SJSA1 (cell line): ENCODE measurements around the gene SETD2. TPM values are rescaled to one million over a fixed set of nuclear protein-coding genes. Genes with fewer than 3 reads are reported as not detected.

Experiments used
- DNase-seq, 2 experiments: peaks; one replicate each; pipeline ENCODE4 v3.0.0-alpha.2; 2015 to 2020; ENCODE audit warnings: low spot score in 2 of 2, low read depth in 1 of 2
- H3K27ac ChIP-seq: fragments of 250-450 bp; sonication (Bioruptor Pico); 2 replicates; pipeline ENCODE4 v1.5.1; 2020; ENCODE audit warnings: mild to moderate bottlenecking, moderate library complexity
- H3K27me3 ChIP-seq: fragments of 250-450 bp; sonication (Bioruptor Pico); replicated peaks from 2 replicates; pipeline ENCODE4 v1.5.1; 2020; ENCODE audit warnings: mild to moderate bottlenecking, moderate library complexity
- H3K36me3 ChIP-seq: fragments of 250-450 bp; sonication (Bioruptor Pico); 2 replicates; pipeline ENCODE4 v1.5.1; 2020; ENCODE audit warnings: mild to moderate bottlenecking
- H3K4me1 ChIP-seq: fragments of 250-450 bp; sonication (Bioruptor Pico); replicated peaks from 2 replicates; pipeline ENCODE4 v1.6.1; 2021; ENCODE audit warnings: mild to moderate bottlenecking
- H3K4me3 ChIP-seq: fragments of 250-450 bp; sonication (Bioruptor Pico); 2 replicates; pipeline ENCODE4 v1.5.1; 2020; ENCODE audit warnings: mild to moderate bottlenecking
- H3K9me3 ChIP-seq: fragments of 250-450 bp; sonication (Bioruptor Pico); replicated peaks from 2 replicates; pipeline ENCODE4 v1.5.1; 2020; ENCODE audit warnings: mild to moderate bottlenecking
- total RNA-seq: library from RNA; depleted of rRNA; stranded (reverse); fragments of >200 nt; shearing (Covaris generic); gene quantifications from 2 replicates; pipeline ENCODE4 v1.2.3, GENCODE V29; 2014

The SETD2 gene
- total RNA-seq, 1 experiment from 2014 or later = 22.7 TPM

DNA sequence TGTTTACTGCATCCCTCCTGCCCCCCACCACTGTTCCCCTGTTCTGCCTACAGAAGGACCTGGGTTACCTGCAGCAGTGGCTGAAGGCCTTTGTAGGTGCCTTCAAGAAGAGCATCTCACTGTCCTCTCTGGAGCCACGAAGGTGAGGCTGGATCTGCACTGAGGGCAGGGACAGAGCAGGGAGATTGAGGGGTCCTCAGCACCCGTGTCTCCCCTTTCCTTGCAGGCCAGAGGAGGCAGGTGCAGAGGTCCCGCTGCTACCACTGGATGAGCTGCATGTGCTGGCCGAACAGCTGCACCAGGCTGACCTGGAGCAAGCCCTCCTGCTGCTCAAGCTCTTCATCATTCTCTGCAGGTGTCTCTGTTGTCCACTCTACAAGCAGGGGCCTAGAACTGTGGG lies 175.3 kb downstream of the SETD2 start:
- no peaks in the 10 kb centered on the region for H3K4me1 ChIP-seq
- no peak overlapping the region for H3K4me3 ChIP-seq
- H3K36me3 ChIP-seq = no peaks in the 10 kb centered on the region
- DNase-seq = no peak
- H3K27me3 ChIP-seq = no peaks in the 10 kb centered on the region
- H3K9me3 ChIP-seq = no peaks in the 10 kb centered on the region
- H3K27ac ChIP-seq = no peak overlapping the region

DNA sequence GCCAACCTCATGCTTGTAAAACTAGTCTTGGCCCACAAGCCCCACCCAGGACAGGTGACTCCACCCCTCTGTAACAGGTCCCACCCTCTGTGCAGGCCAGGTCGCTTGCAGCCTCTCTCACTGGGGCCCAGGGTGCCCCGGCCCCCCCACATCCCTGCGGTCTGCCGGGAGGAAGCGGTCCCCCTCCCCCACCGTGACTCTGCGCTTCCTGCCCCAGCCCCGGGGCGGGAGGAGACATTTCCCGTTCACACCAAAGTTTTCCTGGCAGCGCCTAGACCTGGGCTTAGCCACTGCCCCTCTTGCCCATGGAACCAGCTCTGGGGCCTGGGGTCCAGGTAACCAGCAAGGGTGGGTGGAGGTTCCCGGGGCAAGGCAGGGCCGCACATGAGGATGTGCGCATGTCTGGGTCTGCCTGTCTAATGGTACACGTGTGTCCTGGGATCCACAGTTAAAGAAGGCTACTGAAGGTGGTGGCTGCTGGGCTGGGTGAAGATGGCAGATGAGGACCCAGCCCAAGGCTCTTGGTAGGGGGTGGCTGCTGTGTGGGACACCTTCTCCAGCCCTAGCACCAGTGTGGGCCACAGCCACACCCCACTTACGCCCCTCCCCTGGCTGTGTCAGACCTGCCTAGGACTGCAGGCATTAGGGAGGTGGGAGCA lies 176.0 kb downstream of the SETD2 start:
- DNase-seq = no peak
- no peaks in the 10 kb centered on the region for H3K4me1 ChIP-seq
- no peaks in the 10 kb centered on the region for H3K27me3 ChIP-seq
- no peaks in the 10 kb centered on the region for H3K36me3 ChIP-seq
- H3K4me3 ChIP-seq = no peak overlapping the region
- H3K9me3 ChIP-seq = no peaks in the 10 kb centered on the region
- no peak overlapping the region for H3K27ac ChIP-seq

DNA sequence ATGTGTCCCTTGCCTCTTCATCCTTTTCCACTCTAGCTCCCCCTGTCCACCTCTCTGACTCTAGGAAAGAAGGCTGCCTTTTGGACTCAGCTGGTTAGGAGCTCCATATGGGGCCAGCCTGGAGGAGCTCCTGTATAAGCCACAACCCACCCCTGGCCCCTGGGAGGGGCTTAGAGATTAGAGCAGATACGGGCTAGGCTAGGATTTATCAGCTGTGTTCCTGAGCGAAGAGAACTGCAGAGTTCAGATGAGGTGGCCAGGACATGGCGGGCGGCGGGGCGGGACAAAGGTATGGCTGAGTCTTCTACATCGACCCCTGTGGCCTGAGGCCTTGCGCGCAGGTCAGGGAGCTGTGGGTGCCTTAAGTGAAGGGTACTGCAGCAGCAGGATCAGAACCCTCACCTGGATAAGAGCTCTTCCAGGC lies 176.6 kb downstream of the SETD2 start:
- Histone ChIP-seq H3K4me3 (no peak overlapping the region), H3K4me1 (no peaks in the 10 kb centered on the region), H3K27me3 (no peaks in the 10 kb centered on the region), H3K27ac (no peak overlapping the region), H3K9me3 (no peaks in the 10 kb centered on the region), H3K36me3 (no peaks in the 10 kb centered on the region)
- no peak for DNase-seq

DNA sequence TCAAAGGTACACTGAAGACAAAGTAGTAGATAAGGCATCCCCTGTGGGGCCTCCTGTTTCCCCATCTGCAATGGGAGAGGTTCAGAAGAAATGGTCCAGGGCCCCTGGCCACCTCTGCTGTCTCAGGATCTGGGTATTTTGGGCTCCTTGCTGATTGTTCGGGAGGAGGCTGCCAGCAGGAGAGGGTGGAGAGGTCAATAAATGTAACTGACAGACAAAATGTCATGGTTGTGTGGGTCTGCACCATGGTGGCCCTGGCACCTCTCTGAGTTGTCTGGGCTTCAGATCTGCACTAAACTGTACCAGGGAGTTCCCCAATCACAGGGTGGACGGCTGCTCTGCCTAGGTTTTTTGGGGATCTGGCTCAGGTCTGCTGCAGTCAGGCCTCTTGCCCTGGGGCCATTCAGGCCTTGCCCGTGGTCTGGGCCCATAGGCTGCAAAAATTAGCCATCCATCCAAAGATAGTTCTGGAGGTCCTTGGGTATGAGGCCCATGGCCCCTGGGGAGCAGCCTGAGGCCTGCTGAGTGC lies 177.1 kb downstream of the SETD2 start:
- no peaks in the 10 kb centered on the region for H3K4me1 ChIP-seq
- no peaks in the 10 kb centered on the region for H3K27me3 ChIP-seq
- H3K9me3 ChIP-seq = no peaks in the 10 kb centered on the region
- H3K4me3 ChIP-seq = no peak overlapping the region
- no peaks in the 10 kb centered on the region for H3K36me3 ChIP-seq
- no peak overlapping the region for H3K27ac ChIP-seq
- DNase-seq = no peak

DNA sequence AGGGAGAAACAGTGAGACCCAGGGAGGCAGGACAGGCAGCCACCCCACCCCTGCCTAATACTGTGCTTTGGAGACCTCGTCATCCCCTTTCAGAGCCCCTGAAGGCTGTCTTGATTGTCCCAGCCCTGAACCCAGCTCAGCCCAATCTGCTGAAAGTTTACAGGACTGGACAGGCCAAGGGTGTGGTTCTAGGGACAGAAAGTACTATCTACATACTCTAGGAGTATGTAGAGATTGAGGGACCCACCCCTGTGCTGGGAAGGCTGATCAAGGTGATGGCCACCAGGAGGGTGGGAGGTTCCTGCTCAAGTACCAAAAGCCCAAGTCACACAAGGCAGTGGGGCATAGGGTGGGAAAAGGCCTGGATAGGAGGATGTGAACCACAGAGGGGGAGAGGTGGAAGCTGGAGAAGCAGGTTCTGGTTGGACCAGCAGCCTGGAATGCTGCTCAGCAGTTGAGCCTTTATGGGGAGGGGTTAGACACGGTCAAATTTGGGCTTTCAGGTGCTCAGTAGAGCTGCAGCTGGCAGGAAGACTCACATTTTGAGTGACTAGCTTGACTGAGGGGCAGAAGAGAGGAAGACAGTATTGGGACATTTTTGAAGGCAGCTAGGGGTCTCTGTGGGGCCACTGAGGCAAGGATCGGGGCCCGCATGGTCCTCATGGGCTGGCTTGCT lies 177.7 kb downstream of the SETD2 start:
- Histone ChIP-seq H3K27me3 (no peaks in the 10 kb centered on the region), H3K27ac (no peak overlapping the region), H3K4me1 (no peaks in the 10 kb centered on the region), H3K4me3 (no peak overlapping the region), H3K9me3 (no peaks in the 10 kb centered on the region), H3K36me3 (no peaks in the 10 kb centered on the region)
- DNase-seq = no peak

DNA sequence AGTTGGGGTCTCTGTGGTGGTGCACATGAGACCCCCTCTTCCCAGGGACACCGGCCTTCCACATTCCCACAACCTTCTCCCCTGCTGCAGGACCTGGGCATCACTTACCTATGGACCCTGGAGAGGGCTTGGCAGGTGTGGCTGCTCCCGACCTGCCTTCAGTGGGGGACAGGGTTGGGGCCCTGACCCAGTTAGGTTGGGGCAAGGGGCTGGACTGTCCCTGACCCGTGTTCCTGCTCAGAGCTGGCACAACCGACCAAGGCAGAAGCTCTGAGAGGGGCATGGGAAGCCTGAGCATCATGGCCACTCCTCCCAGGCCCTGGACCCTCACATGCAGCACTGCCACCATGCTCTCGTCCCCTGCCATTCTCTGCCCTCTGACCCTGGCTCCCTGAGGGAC lies 178.3 kb downstream of the SETD2 start:
- Histone ChIP-seq H3K9me3 (no peaks in the 10 kb centered on the region), H3K4me1 (no peaks in the 10 kb centered on the region), H3K4me3 (no peak overlapping the region), H3K36me3 (no peaks in the 10 kb centered on the region), H3K27me3 (no peaks in the 10 kb centered on the region), H3K27ac (no peak overlapping the region)
- no peak for DNase-seq

DNA sequence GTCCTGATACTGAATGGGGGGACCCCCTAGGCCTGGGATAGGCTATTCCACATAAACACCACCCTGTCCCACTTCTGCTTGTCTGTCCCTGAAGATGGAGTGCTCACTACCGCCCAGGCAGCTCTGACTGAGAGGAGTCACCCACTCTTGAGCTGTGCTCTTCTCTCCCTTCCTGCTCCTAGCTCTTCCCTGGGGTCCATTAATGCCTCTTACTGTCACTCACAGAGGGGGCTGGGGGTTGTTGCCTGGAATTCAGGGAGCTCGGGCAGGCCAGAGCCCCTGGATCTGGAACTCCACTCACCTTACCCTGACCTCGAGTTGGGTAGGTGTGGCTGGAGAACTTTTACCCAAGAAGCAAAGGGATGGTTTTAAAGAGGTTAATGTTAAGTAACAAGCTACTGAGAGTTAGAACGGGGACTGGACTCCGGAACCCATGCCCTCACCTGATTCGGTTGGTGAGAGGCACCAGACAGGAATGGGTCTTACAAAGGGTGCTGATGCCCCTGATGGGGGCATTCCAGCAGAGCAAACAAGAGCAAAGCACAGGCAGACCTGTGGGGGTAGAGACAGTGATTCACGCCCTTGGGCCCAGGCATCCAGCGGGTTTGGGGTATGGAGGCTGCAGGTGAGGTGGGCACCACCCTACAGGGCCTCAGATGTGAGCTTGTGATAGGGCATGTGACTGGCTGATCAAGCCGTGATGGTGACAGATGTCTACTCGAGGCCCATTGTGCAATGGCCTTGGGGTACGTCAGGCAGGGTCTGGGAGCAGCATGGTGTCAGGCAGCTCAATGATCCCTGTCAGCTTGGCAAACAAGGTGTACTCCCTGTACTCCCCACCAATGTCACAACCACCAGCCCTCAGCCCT lies 179.1 kb downstream of the SETD2 start:
- no peak for DNase-seq
- Histone ChIP-seq H3K27me3 (no peaks in the 10 kb centered on the region), H3K36me3 (no peaks in the 10 kb centered on the region)

DNA sequence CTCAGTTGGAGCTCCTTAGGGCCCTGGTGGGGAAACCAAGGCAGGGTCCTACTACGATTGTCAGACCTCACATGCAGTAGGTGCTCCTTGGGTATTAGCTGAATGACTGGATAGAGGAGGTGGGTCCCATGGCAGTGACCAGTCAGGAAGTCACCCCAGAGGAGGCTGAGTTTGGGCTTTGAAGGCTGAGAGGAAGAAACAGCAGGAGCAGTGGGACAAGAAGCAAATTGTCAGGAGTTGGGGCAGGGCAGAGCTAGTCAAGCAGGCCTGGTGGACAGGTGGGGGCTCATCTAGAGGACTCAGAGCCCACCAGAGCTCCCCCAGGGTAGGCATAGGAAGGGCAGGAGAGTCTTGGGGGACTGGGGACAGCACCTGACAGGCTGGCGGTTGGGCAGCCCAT lies 181.4 kb downstream of the SETD2 start:
- Histone ChIP-seq H3K27me3 (no peaks in the 10 kb centered on the region), H3K9me3 (no peaks in the 10 kb centered on the region), H3K36me3 (no peaks in the 10 kb centered on the region), H3K4me1 (peaks cover 14% of the 10 kb centered on the region), H3K27ac (no peak overlapping the region), H3K4me3 (no peak overlapping the region)
- no peak for DNase-seq

More for the DNA sequence above, 179.1 kb downstream of the SETD2 start:
- H3K9me3 ChIP-seq = no peaks in the 10 kb centered on the region
- H3K4me1 ChIP-seq = peaks cover 4% of the 10 kb centered on the region
- no peak overlapping the region for H3K4me3 ChIP-seq
- H3K27ac ChIP-seq = no peak overlapping the region

DNA sequence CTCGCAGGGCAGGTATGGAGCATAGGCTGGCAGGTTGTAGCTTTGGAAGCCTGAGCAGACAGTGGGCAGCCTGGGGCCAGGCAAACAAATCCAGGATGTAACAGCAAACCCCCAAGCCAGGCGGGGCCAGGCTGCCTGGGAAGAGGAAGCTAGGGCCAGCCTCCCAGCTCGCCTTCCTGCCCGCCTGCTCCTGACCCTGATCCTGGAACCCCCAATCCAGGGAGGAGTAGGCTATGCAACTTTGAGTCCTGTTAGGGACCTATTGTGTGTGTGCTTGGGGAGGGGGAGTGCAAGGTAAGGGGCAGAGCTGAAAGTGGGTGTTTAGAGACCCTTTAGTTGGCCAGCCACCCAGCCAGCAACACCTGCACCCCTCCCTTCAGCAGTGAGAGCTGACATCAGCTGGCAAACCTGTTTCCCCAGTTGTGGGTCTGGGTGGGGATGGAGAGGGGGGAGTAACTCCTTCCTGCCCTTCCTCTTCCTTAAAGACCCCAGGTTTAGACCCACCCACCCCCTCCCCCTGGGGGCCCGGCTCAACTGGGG lies 181.9 kb downstream of the SETD2 start:
- Histone ChIP-seq H3K4me3 (no peak overlapping the region), H3K9me3 (no peaks in the 10 kb centered on the region), H3K27me3 (no peaks in the 10 kb centered on the region), H3K27ac (no peak overlapping the region), H3K4me1 (peaks cover 19% of the 10 kb centered on the region), H3K36me3 (no peaks in the 10 kb centered on the region)
- no peak for DNase-seq

DNA sequence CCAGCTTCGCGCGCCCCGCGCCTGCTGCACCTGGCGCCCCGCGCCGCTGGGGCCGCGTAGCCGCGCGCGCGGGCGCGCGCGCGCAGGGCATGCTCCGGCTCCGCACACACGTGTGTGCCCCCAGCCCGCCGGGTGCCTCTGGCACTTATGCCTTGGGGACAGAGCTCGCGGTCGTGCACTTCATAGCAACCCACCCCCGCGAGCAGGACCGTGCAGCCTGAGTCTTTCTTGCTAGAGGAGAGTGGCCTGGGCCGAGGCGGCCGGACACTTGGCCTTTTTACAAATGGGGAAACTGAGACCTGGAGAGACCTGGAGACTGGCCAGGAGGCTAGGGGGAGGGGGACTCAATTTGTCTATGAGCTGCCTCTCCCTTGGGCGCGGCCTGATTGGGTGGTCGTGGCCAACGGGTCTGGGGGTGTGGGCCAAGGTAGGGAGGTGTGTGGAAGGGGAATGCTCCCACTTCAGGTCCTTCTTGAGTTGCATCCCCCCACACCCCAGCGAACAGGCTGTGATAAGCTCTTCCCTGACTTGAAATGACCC lies 183.9 kb downstream of the SETD2 start:
- Histone ChIP-seq H3K36me3 (peaks cover 7% of the 10 kb centered on the region), H3K27me3 (no peaks in the 10 kb centered on the region), H3K9me3 (no peaks in the 10 kb centered on the region), H3K4me3 (peak overlapping the region; percentile 48), H3K27ac (no peak overlapping the region), H3K4me1 (peaks cover 23% of the 10 kb centered on the region)
- DNase-seq = no peak

DNA sequence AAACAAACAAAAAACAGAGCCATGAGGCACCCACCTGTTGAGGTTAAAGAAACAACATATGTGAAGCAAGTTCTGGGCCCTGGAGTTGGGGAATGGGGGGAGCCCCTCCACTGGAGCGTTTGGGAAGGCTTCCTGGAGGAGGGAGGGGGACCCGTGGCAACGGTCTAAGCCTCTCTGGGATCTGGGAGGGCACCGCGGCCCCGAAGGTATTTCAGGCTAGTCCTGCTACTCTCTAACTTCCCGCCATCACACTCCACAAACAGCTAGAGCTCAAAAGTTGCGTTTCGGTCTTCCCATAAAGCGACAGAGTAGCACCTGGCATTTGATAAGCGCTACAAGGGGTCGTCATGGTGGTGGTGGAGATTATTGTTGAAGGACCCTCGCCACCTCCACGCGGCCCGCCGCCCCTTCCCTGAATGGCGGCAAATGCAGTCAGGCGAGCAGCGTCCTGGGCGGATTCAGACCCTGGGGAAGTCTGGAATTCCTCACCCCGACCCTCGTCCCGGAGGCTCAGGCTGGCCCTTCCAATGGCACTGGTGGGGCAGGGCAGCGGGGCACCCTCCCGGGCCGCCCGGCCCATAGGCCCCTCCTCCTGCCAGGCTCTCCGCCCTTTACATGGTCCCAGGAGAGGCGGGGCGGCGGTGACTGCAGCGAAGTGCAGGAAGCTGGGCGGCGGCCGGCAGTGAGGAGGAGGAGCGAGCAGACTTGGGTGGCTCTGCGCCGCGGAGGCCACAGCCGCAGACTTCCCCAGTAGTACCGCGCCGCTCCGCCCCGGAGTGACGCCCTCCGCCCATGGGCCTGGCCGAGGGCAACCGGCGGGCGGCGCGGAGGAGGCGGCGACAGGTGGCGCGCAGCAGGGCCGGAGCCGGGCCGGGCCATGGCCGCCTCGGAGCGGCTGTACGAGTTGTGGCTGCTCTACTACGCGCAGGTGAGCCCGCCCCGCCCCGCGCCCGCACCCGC lies 184.6 kb downstream of the SETD2 start, which contains the start of gene NBEAL2:
NBEAL2 (plus strand) TSS at position 682 of the 960 bp plus-strand sequence; CDS start at position 878, 196 bp downstream.
- peak; percentile 76 to 92 for DNase-seq
- no peaks in the 10 kb centered on the region for H3K9me3 ChIP-seq
- H3K4me1 ChIP-seq = peaks cover 23% of the 10 kb centered on the region
- no peaks in the 10 kb centered on the region for H3K27me3 ChIP-seq
- no peak within 1 kb of the TSS for H3K27ac ChIP-seq
- H3K36me3 ChIP-seq = peaks cover 10% of the 10 kb centered on the region
- H3K4me3 ChIP-seq = peak within 1 kb of the TSS; percentile 48

DNA sequence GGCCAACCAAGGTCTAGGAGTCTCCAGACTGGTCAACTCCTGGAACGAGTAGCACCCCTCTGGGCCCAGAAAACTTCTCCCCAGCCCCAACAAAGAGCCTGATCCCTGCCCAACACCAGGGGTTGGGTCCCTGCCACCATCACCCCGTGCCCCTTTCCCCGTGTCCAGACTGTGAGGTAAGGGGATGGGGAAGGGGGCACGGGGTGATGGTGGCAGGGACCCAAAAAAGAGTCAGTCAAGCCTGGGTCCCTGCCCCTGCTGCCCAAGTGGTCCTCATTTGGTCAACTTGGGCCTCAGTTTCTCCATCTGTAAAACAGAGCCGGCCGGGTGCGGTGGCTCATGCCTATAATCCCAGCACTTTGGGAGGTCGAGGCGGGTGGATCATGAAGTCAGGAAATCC lies 185.5 kb downstream of the SETD2 start:
- no peaks in the 10 kb centered on the region for H3K27me3 ChIP-seq
- H3K4me3 ChIP-seq = no peak overlapping the region
- H3K4me1 ChIP-seq = peaks cover 23% of the 10 kb centered on the region
- peaks cover 12% of the 10 kb centered on the region for H3K36me3 ChIP-seq
- no peak overlapping the region for H3K27ac ChIP-seq
- DNase-seq = no peak
- H3K9me3 ChIP-seq = no peaks in the 10 kb centered on the region
